ENCODE results near the gene UEVLD.

The UEVLD gene

DNA sequence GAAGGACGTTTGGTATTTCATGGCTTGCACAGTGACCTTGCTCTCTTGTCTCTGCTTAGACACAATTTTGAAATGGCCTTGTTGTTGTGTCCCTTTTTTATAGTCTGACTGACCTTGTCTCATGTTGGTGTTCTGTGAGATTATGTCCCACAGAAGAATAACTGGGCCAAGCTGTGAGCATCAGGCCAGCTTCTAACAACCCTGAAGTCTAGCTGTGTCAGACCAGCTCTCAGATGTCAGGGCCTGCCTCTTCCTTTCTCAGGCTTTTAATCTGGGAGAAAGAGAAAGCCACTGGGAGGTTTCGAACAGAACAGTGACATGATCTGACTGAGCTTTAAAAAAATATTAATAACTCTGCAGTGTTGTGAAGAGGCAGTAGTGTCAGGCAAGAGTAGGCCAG lies 2.0 kb upstream of the UEVLD start:
- no peak for TF ChIP-seq NFIC (IDR thresholded peaks at IDR 0.05)
- no peak for TF ChIP-seq RAD21 (IDR thresholded peaks at IDR 0.05; ENCODE audit: low read depth)
- no peak for TF ChIP-seq EP300 (IDR thresholded peaks at IDR 0.05; ENCODE audit: borderline replicate concordance)
- no peak for TF ChIP-seq ZBTB7A (IDR thresholded peaks at IDR 0.05; ENCODE audit: low read depth)
- TF ChIP-seq EGR1 (IDR thresholded peaks at IDR 0.05): no peak
- TF ChIP-seq, protein P1, sequence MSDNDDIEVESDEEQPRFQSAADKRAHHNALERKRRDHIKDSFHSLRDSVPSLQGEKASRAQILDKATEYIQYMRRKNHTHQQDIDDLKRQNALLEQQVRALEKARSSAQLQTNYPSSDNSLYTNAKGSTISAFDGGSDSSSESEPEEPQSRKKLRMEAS (IDR thresholded peaks at IDR 0.05): no peak
- no peak for TF ChIP-seq TAF1 (IDR thresholded peaks at IDR 0.05; ENCODE audit: low read depth)
- TF ChIP-seq FOXM1 (IDR thresholded peaks at IDR 0.05; ENCODE audit: borderline replicate concordance, low read depth): no peak
- TF ChIP-seq, protein P2, sequence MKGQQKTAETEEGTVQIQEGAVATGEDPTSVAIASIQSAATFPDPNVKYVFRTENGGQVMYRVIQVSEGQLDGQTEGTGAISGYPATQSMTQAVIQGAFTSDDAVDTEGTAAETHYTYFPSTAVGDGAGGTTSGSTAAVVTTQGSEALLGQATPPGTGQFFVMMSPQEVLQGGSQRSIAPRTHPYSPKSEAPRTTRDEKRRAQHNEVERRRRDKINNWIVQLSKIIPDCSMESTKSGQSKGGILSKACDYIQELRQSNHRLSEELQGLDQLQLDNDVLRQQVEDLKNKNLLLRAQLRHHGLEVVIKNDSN (IDR thresholded peaks at IDR 0.05): no peak
- no peak for TF ChIP-seq YY1 (IDR thresholded peaks at IDR 0.05; ENCODE audit: low read depth)
- TF ChIP-seq, protein P3, sequence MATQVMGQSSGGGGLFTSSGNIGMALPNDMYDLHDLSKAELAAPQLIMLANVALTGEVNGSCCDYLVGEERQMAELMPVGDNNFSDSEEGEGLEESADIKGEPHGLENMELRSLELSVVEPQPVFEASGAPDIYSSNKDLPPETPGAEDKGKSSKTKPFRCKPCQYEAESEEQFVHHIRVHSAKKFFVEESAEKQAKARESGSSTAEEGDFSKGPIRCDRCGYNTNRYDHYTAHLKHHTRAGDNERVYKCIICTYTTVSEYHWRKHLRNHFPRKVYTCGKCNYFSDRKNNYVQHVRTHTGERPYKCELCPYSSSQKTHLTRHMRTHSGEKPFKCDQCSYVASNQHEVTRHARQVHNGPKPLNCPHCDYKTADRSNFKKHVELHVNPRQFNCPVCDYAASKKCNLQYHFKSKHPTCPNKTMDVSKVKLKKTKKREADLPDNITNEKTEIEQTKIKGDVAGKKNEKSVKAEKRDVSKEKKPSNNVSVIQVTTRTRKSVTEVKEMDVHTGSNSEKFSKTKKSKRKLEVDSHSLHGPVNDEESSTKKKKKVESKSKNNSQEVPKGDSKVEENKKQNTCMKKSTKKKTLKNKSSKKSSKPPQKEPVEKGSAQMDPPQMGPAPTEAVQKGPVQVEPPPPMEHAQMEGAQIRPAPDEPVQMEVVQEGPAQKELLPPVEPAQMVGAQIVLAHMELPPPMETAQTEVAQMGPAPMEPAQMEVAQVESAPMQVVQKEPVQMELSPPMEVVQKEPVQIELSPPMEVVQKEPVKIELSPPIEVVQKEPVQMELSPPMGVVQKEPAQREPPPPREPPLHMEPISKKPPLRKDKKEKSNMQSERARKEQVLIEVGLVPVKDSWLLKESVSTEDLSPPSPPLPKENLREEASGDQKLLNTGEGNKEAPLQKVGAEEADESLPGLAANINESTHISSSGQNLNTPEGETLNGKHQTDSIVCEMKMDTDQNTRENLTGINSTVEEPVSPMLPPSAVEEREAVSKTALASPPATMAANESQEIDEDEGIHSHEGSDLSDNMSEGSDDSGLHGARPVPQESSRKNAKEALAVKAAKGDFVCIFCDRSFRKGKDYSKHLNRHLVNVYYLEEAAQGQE (IDR thresholded peaks at IDR 0.05; ENCODE audit: low read depth): no peak
- no peak for TF ChIP-seq CREB1 (IDR thresholded peaks at IDR 0.05; ENCODE audit: low read depth)
- no peak for TF ChIP-seq CEBPB (IDR thresholded peaks at IDR 0.05)
- TF ChIP-seq TCF12 (IDR thresholded peaks at IDR 0.05; ENCODE audit: low read depth): no peak
- TF ChIP-seq TEAD4 (IDR thresholded peaks at IDR 0.05): no peak

DNA sequence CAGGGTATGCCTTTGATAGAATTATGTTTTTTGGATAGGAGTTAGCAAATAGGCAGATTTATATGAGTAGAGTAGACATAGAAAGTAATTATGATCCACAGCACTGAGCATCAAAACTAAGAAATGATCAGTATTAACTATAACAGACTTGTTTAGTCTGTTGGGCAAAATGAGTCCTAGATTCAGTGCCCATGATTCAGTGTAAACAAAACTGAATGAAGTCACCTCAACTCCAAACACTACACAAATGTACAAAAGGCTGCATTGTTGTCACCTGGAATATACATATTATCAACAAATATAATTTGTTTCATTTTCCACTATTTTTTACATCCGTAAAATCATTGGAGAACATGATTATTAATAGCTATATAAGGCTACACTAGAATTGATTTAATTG lies 6.7 kb downstream of the UEVLD start:
- TF ChIP-seq, protein P3 (IDR thresholded peaks at IDR 0.05; ENCODE audit: low read depth): no peak
- TF ChIP-seq ZBTB7A (IDR thresholded peaks at IDR 0.05; ENCODE audit: low read depth): no peak
- TF ChIP-seq RAD21 (IDR thresholded peaks at IDR 0.05; ENCODE audit: low read depth): no peak
- TF ChIP-seq TAF1 (IDR thresholded peaks at IDR 0.05; ENCODE audit: low read depth): no peak
- TF ChIP-seq EP300 (IDR thresholded peaks at IDR 0.05; ENCODE audit: borderline replicate concordance): no peak
- no peak for TF ChIP-seq CEBPB (IDR thresholded peaks at IDR 0.05)
- TF ChIP-seq TEAD4 (IDR thresholded peaks at IDR 0.05): no peak
- TF ChIP-seq, protein P1 (IDR thresholded peaks at IDR 0.05): no peak
- TF ChIP-seq TCF12 (IDR thresholded peaks at IDR 0.05; ENCODE audit: low read depth): no peak
- TF ChIP-seq EGR1 (IDR thresholded peaks at IDR 0.05): no peak
- no peak for TF ChIP-seq YY1 (IDR thresholded peaks at IDR 0.05; ENCODE audit: low read depth)
- no peak for TF ChIP-seq CREB1 (IDR thresholded peaks at IDR 0.05; ENCODE audit: low read depth)
- TF ChIP-seq NFIC (IDR thresholded peaks at IDR 0.05): no peak
- TF ChIP-seq, protein P2 (IDR thresholded peaks at IDR 0.05): no peak
- no peak for TF ChIP-seq FOXM1 (IDR thresholded peaks at IDR 0.05; ENCODE audit: borderline replicate concordance, low read depth)

DNA sequence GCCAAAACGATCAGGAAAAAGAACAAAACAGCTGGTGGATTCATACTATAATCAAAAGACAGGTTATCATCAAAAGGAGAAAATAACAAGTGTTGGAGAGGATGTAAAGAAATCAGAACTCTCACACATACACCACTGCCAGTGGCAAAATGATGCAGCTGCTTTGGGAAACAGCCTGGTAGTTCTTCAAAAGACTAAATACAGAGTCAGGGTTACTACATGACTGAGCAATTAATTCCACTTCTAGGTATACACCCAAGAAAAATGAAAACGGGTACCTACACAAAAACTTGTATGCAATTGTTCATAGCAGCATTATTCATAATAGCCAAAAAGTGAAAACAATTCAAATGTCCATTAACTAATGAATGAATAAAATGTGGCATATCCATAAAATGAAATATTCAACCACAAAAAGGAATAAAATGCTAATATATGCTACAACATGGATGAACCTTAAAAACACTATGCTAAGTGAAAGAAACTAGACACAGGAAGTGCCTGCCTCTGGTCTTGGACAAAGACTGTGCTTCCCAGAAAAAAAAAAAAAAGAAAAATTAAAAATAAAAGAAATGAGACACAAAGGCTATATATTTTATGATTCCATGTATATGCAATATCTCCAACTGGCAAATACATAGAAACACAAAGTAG lies 8.3 kb downstream of the UEVLD start:
- TF ChIP-seq TCF12 (IDR thresholded peaks at IDR 0.05; ENCODE audit: low read depth) (no peak), EGR1 (IDR thresholded peaks at IDR 0.05) (no peak), YY1 (IDR thresholded peaks at IDR 0.05; ENCODE audit: low read depth) (no peak), NFIC (IDR thresholded peaks at IDR 0.05) (no peak), CREB1 (IDR thresholded peaks at IDR 0.05; ENCODE audit: low read depth) (no peak), RAD21 (IDR thresholded peaks at IDR 0.05; ENCODE audit: low read depth) (no peak), TEAD4 (IDR thresholded peaks at IDR 0.05) (no peak), FOXM1 (IDR thresholded peaks at IDR 0.05; ENCODE audit: borderline replicate concordance, low read depth) (no peak)
- TF ChIP-seq, protein P3 (IDR thresholded peaks at IDR 0.05; ENCODE audit: low read depth): no peak
- TF ChIP-seq, protein P1 (IDR thresholded peaks at IDR 0.05): no peak
